ENCODE results near the gene RHOH.

Gene RHOH

DNA sequence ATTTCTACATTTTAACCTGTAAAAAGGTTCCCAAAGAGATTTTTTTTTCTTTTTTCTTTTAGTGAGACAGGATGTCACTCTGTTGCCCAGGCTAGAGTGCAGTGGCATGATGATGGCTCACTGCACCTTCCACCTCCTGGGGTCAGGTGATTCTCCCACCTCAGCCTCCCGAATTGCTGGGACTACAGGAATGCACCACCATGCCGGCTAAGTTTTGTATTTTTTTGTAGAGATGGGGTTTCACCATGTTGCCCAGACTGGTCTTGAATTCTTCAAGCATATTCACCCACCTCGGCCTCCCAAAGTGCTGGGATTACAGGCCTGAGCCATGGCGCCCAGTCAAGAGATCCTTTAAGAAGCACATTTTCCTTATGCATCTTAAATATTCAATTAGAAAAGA, 12.6 kb downstream of the RHOH start:
- no peak for FAIRE-seq

DNA sequence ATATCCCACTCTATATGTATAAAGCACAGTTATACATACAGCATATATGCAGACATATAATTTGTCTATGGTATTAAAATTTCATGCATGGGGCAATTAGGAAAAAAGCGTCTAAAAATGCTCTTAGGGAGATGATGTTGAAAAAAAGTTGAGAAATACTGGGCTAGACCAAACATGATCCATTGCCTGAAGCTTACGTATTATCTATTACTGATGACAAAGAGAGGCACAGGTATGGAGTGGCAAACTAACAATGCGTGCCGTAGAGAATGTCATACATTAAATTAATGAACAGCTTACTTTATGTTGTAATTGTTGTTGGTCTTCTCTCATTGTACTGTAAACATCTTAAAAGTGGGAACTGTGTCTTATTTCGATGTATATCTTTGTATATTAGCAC, 13.9 kb downstream of the RHOH start:
- FAIRE-seq: no peak

DNA sequence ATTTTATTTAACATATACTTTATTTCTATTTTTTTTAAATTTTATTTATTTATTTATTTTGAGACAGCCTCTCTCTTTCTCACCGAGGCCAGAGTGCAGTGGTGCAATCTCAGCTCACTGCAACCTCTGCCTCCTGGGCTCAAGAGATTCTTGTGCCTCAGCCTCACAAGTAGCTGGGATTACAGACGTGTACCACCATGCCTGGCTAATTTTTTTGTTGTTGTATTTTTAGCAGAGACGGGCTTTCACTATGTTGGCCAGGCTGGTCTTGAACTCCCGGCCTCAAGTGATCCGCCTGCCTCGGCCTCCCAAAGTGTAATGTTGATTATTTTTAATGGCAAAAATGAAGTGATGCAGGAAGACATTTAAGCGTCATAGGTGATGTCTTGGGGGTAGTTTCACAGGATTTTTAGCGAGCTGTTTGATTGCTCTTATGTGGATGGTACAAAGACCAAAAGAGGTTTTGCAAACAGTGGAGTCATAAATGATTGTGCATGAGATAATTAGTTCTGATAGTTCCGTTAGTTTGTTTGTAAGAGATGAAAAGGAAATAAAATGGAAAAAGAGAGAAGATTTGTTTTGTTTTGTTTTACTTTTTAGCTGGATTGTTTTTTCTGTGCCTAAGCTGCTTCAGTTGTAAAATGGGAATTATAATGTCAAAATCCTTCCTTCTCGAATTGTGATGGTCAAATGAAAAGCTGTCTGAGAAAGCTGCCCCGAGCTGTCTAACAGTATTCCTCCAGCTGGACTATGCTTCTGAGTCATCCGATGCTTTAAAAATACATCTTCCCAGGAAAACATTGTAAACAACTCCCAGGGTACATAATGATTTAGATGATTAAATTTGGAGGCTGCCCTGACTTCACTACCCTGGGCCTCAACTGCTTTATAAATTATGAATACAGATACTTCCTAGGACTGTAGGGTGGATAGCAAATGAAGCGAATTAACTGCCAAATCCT, 14.7 kb downstream of the RHOH start:
- FAIRE-seq: no peak

DNA sequence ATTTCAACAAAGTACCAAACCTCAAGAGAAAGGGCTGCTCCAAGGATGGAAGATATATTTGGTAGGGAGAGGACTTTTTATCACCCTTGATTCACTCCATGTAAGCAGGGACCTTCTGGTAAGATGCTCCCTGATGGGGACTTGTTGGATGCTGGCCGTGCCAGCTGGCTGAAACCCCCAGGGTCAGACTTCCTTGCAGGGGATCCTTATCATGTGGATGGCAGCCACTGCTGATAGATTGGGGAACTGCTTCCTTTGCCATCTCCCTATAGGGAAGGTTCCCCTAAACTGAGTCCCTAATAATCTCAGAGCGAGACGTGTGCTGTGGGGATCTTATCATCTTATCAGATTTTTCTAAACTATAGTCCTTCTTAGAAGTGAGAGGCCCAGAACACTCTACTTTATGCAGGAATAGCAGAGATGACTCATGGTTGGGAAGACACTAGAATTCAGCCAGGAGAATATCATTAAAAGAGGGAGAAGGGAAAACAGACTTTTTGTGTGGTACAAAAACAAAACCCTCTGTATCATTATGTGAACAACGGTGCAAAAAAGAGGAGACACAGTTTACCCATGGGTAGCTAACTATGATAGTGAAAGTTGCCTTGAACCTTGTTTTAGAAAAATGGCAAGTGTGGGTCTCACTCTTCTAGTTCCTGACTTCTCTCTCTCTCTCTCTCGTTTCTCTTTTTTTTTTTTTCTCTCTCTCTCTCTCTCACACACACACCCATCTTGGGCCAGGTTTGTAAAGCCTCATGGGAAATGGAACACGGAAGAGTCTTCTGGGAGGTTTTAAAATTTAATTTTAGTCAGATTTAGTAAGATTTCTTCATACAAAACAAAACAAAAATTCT, 16.1 kb downstream of the RHOH start:
- FAIRE-seq: no peak

DNA sequence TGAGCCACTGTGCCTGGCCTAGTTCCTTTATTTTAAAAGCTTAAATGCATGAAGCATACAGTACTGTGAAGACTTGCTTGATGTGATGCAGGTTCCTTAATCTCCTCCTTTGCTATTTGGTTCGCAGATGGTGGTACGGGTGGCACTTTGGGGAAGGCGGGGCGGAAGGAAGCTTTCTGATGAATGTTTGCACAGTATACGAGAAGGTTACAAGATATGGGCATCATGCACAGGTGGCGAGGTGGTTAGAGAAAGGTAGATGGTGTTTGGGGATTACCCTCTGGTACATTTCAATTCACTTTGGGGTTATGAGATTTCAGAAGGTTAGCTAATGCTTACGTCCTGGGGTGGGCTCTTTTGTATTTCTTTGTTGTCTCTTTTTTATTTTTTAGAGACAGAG, 17.2 kb downstream of the RHOH start:
- no peak for FAIRE-seq

DNA sequence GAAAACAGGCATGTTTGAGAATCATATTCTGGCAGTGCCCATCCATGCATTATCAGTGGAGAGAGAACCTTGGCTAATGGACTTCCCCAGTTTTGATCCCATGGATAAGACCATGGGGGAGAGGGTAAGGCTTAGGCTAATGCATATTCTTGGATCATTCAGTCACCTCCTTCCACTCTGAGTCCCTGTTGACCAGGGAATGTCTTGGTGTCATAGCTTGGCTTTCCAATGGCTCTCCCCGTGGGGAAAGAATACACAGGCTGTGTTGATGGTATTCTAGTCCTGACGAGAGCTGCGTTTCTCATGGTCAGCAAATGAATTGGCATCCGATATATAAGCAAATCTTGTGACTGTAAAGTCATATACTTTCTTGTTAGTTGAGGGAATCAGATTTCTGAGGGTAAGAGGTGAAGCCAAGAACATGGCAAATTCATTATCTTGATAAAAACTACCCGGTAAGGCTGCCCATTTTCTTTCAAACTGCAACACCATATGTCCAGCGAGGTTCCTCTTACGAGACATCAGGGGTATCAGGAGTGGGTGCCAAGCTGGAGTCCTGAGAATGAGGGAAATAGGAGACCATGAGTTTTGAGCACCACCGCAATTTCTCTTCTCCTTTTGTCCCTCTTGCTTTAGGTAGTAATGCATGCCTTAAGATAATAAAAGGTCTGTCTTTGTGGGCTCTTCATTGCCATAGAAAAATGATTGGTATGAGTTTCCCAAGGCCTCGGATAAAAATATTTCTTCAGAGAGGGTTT, 18.0 kb downstream of the RHOH start:
- no peak for FAIRE-seq

DNA sequence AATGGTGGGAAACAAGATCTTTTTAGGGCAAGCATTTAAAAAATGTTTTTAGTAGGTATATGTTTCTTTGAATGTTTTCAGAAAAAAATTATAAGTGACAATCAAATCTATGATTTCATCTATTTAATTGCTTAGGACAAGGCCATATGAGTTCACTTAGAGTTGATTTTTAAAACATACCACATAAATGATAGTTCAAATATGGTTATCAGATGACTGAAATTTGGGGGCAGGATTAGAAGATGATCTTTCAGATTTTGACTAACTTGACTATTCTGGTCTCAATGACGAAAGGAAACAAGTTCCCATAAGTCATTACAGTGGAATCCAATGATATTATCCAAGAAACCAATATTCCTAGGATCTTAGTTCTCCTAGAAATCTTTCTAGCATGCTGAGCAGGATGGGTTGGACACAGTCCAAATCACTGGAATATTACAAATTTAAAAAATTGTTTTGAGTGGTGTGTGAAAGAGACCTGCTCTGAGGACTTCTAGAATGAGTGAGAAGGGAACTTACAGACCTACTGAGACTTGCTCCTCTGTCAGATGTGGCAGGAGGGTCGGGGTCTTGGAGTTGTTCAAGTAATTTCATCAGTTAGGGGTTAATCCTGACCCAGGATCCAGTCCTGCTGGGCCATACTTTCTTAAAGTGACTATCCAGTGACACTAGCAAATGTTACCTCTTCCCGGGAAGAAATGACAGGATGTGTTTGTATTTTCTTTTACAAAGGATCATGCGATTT, 20.0 kb downstream of the RHOH start:
- no peak for FAIRE-seq

DNA sequence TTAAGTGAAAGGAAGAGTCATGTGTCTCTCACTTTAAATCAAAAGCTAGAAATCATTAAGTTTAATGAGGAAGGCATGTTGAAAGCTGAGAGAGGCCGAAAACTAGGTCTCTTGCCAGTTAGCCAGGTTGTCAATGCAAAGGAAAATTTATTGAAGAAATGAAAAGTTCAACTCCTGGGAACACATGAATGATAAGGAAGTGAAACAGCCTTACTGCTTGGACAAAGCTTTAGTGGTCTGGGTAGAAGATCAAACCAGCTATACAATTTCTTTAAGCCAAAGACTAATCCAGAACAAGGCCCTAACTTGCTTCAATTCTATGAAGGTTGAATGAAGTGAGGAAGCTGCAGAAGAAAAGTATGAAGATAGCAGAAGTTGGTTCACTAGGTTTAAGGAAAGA, 24.9 kb downstream of the RHOH start:
- no peak for FAIRE-seq

DNA sequence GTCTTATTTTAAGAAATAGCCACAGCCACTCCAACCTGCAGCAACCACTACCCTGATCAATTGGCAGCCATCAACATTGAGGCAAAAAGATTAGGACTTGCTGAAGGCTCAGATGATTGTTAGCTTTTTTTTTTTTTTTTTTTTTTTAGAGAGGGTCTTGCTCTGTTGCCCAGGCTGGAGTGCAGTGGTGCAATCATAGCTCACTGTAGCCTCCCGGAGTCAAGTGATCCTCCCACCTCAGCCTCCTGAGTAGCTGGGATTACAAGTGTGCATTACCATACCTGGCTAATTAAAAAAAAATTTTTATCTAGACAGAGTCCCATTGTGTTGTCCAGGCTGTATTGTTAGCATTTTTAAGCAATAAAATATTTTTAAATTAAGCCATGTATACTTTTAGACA, 26.5 kb downstream of the RHOH start:
- no peak for FAIRE-seq

DNA sequence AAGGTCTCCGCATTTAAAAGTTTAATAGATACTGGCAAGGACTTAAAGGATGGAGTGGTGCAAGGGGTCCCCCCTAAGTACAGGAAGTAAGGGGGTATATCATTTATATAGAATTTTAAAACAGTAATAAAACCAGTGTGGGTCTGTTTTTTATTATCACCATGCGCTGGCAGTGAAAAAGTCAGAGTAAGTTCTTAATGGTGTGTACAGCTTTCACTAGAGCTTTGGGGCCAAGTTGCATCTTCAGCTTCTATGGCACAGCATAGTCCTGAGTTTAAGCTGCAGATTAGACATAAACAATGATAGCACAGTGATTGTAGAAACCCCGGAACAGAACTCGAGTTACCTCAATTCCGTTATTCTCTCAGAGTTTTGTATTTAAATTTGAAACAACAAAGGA, 27.6 kb downstream of the RHOH start:
- FAIRE-seq: no peak

DNA sequence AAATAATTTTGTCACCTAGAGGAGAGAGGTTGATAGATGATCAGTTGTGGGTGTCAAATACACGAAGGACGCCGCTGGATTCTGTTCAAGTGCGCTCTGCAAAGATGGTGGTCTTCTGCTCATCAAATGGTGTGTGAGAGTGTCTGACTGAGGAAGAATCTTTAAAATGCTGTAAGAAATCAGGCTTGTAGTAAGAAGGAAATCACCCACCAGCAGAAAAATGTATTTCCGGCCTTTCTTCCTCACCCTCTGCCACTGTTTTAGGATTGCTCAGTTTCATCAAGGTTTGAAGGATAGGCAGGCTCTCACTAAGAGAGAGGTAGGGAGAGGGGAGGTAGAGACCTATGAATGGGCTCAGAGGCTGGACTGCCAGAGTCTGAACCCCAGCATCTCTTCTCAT, 28.7 kb downstream of the RHOH start:
- FAIRE-seq: no peak

DNA sequence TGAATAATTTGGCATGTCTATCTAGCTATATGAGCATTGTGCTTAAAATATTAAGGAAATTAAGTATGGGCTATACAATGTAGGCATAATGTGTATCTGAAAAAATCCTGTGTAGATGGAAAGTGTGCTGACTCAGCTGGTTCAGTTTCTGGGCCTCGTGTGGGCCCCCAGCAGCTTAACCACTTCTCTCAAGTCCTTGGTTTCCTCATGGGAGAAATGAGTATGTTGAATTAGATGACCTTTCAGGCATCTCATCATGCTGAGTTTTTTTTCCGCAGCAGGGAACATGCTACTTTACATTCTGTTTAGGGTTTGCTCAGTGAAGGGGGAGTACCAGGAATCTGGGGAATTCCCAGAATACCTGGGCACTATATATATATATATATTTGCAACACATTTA, 30.5 kb downstream of the RHOH start:
- FAIRE-seq: no peak

DNA sequence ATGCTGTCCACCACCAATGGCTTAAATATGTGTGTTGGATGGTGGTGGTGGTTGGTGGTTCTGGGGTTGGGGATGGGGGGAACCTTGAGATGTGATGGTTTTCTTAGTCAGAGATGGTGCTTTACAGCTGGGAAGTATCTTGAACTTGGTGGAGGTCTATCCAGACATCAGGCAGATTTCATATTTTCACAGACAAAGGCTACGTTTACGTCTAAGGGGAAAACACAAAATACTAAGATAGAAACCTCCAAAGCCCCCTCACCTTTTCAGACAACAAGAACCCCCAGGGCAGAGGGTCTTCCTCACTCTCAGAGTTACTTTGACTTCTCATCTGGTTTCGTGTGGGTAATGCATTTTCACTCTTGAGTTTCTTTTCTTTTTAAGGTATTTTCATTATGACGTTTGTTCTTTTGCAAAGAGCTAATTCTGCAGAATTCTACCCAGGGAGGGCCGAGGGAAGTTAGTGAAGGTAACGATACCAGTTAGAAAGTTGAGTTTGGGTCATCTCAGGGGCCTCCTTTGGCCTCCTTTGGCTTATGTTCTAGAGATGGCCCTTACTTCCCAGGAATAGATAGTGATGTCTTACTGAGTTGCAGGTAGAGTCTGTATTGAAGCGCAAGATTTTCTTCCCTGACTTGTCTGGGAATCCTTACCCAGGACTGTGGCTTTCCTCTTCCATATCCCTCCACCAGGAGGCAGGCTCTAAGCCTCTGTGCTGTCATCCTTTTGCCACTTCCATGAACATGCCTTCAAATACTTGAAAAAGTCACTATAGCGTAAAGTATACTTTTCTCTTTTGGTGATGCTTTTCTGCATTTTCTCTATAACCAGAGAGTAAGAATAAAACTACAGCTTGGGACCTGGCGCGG, 31.9 kb downstream of the RHOH start:
- FAIRE-seq: no peak

DNA sequence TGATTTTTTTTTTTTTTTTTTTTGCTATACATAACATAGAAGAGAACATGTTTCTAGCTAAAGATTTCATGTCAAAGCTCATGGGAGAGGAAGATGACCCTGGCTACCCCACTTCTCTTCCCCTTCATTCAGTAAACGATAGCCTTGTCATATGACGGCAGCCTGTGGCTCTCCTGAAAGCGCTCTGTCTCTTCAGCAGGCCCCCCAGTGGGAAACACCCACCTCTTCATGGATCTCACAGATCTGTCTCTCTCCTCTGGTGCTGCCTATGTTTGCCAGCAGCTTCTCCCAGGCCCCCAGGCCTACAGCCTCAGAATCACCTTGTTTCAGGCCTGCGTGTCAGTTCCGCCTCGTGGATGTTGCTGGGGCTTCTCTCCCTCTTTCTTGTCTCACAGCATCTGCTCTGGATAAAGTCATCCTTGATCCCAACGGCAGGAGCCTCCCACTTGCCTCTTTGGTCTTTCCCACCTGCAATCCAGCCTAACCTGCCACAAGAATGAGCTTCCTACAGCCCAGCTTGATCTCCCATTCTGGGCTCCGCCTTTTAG, 34.6 kb downstream of the RHOH start:
- no peak for FAIRE-seq

DNA sequence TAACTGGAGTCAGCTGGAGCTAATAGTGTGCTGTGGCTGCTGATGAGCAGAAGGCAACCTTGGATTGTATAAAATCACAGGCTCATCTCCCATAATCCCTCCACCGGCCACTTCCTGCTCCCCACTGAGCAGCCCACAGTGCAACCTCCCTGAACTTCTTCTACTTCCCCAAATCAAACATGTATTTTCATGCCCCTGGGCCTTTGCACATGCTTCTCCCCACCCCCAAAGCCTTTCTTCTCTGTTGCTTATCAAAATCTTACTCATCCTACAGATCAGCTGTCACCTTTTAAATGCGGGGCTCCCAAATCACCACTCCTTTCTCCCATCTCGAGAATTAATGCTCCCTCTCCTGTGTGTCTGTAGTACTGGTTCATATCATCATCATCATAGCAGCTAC, 35.8 kb downstream of the RHOH start:
- no peak for FAIRE-seq

DNA sequence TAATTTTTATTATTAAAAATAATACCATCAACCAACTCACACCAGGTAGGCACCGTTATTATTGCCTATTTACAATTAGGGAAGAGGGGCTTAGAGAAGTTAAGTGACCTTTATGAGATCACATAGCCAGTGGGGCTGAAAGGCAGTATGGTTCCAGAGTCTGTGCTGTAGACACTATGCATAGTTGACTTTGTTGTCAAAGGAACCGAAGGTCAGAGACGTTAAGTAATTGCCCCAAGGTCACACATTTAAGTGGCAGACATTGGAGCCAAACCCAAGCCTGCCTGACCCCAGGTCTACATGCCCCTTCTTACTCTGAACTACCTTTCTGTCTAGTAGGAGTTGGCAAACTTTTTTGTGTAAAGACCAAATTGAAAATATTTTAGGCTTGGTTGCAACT, 36.4 kb downstream of the RHOH start:
- no peak for FAIRE-seq

DNA sequence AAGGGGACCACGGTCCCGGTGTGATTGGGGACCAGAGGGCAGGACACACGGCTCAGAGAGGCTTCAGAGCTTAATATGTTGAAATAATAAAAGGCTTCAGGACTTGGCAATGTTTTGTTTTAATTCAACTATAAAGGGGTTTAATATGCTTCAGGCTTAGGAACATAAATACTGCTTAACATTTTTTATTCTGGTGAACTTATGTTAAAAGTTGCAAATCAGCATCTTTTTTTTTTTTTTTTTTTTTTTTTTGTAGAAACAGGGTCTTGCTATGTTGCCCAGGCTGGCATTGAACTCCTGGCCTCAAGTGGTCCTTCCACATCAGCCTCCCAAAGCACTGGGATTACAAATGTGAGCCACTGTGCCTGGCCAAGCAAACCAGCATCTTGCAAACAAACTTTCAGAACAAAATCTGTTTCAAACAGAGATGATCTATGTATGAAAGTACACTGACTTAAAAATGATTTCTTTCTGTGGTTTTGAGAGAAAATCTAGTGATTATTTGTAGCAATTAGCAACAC, 37.7 kb downstream of the RHOH start:
- no peak for FAIRE-seq

DNA sequence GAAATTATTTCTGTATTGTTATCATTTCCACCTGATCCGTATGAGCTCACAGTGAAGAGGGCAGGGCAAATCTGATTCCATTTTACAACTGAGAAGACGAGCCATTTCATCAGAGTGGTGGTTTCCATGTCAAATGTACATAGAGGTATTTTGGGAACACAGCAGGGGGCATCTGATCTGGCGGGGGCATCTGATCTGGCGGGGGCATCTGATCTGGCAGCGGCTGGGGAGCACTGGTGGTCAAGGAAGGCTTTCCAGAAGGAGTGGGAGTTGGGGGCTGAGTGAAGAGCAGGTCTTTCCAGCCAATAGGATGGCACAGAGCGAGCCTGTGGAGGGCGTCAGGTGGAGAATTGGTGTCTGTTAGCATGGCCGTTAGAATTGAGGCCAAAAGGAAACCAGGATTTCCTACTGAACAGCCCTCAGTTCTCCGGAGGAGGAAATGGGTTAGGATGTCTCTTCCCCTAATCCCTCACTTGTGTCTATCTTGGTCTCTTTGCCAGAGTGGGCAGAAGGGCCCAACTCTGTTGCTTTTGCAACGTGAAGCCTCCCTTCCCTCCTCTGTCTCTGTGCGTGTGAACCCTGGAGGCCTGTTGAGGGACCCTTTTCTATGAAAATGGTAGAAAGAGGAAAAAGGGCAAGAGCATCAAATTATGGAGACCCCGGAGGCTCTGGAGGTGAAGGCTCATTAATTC, 41.3 kb downstream of the RHOH start:
- FAIRE-seq: no peak

DNA sequence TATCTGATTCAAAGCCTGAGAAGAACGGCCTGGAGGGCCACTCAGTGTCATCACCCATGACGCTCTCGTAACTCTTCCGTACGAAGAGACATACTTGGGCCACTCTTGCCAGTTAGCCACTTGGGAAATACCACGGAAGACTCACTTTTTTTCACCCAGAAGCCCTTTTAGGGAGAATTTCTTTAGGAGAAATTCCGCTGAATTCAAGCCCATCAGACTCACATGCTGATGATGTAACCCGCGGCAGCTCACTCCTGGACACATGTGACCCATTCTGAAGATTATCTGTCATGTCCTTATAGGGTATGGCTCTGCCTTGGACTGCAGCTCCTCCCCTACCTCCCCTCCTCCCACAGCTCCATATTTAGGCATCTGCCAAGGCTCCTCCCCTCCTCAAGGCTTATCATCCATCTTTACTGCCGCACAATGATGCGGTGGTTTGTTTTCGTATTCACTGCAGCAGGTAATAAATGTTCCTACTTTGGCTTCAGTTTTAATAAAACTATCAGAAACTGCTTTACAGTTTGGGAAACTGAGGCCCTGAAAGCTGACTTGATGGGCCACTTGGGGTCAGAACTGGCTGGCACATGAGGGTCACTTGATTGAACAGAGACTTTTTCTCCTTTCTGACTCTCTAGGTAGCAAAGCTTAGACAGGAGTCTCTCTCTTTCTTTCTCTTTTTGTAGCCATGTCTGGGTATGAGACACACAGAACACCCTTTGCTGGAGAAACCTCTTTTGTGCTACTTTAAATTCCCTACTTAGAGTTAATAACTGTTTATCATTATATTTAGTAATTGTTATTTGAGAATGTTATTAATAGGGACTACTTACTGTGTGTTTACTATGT, 42.1 kb downstream of the RHOH start:
- FAIRE-seq: no peak
